HG03378 (cell line): Measurements from ENCODE around the gene OPN4.

Source experiments
- ATAC-seq: cut with Tn5 transposase; IDR thresholded peaks from one replicate; pipeline ENCODE4 v1.9.1; 2021; ENCODE audit warnings: mild to moderate bottlenecking, moderate library complexity; ENCODE audit not compliant: unreplicated experiment

The OPN4 gene

GRCh38 chr10:86699125-86699524 is 44.8 kb downstream of the OPN4 start:
- ATAC-seq, result no peak

- no peak for ATAC-seq
Observed at GRCh38 chr10:86699541-86699940, 45.2 kb downstream of the OPN4 start.

- no peak for ATAC-seq
Observed at GRCh38 chr10:86699991-86700840, 45.9 kb downstream of the OPN4 start.

GRCh38 chr10:86700851-86701617 is 46.7 kb downstream of the OPN4 start:
- no peak for ATAC-seq

GRCh38 chr10:86703176-86703575 is 48.8 kb downstream of the OPN4 start:
- ATAC-seq, result no peak

GRCh38 chr10:86705139-86705538 is 50.8 kb downstream of the OPN4 start:
- no peak for ATAC-seq

GRCh38 chr10:86705905-86706304 is 51.6 kb downstream of the OPN4 start:
- ATAC-seq, result no peak

- ATAC-seq, result no peak
Observed at GRCh38 chr10:86706401-86706841, 52.1 kb downstream of the OPN4 start.

GRCh38 chr10:86706977-86707376 is 52.6 kb downstream of the OPN4 start:
- no peak for ATAC-seq

- ATAC-seq, result no peak
Observed at GRCh38 chr10:86707505-86707904, 53.2 kb downstream of the OPN4 start.

- ATAC-seq, result no peak
Observed at GRCh38 chr10:86708068-86708782, 53.9 kb downstream of the OPN4 start.

GRCh38 chr10:86708783-86709380 is 54.5 kb downstream of the OPN4 start:
- no peak for ATAC-seq

GRCh38 chr10:86709396-86710185 is 55.2 kb downstream of the OPN4 start:
- ATAC-seq, result no peak

GRCh38 chr10:86710987-86711512 is 56.7 kb downstream of the OPN4 start:
- ATAC-seq, result peak; percentile 68

- peak; percentile 34 for ATAC-seq
Observed at GRCh38 chr10:86711513-86712316, 57.4 kb downstream of the OPN4 start.

- ATAC-seq, result peak; percentile 20
Observed at GRCh38 chr10:86712317-86712707, 58.0 kb downstream of the OPN4 start.

- no peak for ATAC-seq
Observed at GRCh38 chr10:86715156-86715795, 60.9 kb downstream of the OPN4 start.

- no peak for ATAC-seq
Observed at GRCh38 chr10:86715836-86716235, 61.5 kb downstream of the OPN4 start.
